SIG-M5 (cell line): ENCODE results near the gene POLE.

Experiments
- DNase-seq: peaks from one replicate; lab custom pipeline; 2025; lab: John Stamatoyannopoulos, UW

The POLE gene

DNA sequence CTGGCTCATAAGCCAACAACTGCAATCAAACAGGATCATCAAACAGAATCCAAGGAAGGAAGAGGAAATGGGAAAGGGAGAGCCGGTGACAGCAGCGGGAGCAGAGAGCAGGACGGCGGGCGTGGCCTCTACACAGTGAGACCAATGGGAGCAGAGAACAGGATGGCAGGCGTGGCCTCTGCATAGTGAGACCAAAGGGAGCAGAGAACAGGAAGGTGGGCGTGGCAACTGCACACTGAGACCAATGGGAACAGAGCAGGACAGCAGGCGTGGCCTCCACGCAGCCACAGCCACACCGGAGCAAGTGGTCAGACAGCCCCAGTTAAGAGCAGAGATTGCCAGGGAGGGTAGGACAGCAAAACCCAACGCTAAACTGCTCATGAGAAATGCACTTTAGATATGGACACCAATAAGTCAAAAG lies 93.2 kb downstream of the POLE start:
- DNase-seq, result no peak

DNA sequence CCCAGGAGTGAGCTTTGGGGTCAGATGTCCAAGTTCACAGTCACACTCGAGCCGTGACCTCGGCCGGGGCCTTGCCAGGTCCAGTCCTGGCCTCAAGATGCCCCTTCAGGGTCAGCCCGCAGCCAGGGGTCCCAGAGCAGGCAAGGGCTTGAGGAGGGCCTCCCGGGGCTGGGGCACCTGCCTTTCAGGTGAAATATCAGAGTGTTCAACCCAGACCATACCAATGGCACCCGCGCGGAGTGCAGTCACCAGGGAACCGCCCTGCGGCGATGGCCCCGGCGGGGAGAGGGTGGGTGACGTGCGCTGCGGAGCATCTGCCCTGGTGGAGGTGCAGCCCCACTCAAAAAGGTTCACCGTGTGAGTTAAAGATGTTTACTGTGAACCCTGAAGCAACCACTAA lies 93.6 kb downstream of the POLE start:
- no peak for DNase-seq

DNA sequence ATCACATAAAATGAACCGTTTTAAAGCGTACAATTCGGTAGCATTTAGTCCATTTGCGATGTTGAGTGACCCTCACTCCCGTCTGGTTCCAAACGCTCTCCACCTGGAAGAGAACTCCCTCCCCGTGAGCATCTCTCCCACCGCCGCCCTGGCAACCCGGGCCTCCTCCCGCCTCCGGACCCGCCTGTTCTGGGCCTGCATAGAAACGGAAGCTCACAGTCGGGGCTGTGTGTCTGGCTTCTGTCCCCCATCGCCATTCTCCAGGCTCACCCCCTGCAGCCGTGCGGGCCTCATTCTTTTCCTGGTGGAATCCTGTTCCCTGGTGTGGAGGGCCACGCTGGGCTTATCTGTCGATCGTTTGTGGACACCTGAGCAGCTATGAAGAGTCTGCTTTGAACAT lies 94.1 kb downstream of the POLE start:
- no peak for DNase-seq

DNA sequence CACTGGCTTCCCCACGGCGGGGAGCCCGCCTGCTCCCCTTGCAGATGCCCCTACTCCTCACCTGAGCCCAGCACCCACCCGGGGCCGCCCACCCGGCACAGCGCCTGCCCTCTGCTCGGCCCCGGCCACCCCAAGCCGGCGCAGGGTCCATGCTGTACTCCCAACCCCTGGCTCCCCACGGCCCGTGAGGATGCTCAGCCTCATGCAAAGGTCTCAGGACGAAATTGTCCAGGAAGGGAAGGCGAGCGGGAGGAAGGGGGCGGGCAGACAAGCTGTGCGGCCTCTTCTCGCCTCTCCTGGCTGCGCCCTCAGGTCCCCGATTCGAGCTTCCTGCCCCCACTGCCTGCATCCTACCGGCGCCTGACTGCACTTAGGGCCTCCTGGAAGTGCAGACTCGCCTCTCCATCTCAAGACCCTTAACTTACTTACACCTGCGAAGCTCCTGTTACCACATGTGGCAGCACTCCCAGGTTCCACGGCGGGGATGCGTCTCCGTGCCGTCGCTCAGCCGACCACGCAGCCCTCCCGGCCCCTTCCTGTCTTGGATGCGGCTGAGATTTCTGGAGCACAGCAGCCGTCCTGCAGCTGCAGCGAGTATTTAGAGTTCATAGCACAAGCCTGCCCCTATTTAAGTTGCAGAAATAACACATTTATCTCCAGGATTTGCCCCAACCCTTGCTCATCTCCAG lies 94.7 kb downstream of the POLE start:
- no peak for DNase-seq

DNA sequence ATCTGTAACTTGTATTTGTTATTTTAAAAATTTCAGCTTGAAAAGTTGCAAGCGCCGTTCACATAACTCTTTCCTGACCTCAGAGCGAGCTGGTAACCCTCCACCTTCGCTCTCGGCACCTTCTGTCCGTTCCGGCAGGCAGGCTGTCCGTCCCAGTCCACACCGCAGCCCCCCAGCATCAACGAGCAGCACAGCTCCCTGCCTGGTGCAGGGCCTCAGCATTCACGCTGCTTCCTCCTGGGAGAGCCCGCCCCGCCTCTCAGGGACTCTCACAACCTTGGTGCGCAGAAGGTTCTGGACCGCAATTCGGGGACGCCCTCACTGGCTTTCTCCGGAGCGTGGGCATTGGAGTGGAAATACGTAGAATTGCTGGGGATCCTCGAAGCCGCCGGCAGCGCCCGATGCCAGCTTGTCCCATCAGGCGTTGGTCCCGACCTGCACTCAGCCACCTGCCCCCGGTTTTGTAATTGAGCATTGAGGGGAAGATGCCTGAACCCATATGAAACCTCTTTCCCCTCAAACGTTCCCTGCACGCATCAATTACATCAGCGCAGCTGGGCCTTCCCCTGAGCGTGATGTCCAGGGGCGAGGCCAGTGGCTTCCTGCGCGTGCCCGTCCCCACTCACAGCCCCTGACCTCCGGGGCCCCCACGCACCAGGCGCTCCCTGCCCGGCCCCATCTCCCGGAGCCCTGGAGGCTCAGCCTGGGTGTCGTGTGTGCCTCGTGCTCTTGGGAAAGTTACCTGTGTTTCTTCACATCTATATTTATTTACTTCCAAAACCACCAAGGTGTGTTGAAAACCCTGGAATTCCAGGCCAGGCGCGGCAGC lies 95.8 kb downstream of the POLE start:
- no peak for DNase-seq

DNA sequence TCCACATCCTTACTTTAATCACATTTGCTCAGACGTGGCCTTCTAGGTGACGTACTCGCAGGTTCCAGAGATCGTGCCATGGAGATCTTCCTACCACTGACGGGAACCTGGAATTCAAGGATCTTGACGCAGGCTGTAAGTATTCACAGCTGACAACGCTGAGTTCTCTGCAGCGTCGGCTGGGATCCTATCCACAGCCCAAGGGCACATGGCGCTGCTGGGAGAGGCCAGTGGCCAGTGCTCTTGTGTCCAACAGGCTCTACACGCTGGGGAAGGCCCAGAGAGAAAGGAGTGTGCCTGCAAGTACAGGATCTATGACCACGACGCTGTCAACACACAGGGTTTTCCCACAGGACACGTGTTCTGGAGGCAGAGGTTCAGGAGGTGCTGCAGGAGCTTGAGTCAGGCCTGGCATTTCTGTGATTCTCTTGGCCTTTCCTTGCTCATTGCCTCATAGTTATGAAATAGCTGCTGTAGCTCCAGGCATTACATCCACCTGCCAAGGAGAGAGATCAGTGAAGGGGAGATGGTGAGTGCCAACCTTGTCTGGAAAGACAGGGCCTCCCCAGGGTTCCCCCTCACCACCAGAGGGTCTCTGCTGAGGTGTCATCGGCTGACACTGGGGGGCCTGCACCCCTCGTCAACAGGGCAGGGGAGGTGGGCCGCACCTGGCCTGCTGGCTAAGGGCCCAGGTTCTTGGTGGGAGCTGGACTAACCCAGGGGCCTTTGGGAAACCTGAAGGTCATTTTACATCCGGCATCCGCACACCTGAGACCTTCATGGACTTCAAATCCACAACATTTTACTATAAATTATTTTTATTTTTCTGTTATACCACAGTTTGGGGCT lies 98.1 kb downstream of the POLE start:
- no peak for DNase-seq

DNA sequence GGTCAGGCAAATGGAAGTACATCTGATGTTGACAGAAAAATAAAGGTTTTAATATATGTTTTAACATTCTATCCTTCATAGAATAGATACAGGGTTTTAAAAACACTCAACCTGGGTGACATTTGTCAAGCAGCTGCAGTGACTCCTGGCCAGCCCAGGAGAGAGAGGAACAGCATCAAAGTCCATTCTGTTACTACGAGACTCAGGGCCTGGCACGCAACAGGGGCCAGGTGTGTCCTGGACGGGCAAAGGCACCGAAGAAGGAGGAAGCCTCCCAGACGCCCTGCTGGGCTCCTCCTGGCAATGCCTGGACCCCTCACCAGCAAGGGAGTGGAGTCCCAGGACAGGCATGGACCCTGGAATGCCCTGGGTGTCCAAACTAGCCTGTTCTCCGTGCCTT lies 98.8 kb downstream of the POLE start:
- DNase-seq, result no peak

DNA sequence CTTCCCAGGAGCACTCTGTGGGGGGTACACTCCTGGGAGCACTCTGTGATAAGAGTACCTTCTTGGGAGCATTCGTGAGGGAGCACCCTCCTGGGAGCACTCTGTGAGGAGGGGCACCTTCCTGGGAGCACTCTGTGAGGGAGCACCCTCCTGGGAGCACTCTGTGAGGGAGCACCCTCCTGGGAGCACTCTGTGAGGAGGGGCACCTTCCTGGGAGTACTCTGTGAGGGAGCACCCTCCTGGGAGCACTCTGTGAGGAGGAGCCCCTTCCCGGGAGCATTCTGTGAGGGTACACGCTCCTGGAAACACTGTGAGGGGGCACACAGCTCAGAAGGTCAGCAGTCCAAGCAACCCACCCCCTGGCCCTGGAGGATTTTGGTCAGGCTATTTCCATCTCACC lies 99.4 kb downstream of the POLE start:
- no peak for DNase-seq

DNA sequence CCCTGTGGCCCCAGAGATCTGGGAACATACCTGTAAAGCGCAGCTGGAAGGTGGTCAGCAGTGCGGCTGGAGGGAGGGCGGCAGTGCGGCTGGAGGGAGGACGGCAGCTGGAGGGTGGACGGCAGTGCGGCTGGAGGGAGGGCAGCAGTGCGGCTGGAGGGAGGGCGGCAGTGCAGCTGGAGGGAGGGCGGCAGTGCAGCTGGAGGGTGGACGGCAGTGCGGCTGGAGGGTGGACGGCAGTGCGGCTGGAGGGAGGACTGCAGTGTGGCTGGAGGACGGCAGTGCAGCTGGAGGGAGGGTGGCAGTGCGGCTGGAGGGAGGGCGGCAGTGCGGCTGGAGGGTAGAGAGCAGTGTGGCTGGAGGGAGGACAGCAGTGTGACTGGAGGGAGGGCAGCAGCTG lies 100.2 kb downstream of the POLE start:
- DNase-seq, result no peak

DNA sequence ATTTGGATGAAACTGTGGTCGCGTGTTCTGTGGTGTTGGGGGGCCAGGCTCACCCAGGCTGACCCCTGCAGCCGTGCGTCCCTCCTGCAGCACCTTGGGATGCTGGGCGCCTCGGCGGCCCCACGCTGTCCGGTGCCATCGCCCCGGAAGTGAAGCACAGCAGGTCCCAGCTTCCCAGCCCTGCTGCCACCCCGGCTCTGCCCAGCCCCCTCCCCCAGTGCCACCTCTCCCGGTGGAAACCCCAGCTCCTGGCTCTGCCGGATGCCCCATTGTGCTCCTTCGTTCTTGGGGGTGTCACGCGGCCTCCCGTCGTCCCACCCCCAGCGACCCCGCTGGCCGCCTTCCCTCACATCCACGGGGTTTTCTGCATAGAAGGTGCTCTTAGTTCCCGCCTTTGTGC lies 102.0 kb downstream of the POLE start:
- no peak for DNase-seq

DNA sequence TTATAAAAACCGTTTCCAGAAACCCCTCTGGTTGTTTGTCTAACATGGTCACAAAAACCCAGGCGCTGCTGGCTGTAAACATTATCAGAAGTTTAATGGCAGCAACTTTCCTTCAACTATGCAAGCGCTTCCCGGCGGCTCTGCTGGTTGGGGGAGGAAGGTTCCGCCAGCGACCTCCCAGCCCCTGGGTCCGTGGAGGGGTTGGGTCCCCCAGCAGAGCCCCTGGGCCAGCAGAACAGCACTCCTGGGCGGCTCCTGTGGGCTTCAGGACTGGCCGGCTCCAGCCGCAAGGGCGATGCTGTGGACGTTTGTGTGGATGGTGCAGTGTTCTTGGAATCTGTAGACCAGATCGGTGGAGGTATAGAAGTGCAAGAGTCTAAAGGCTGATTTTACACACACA lies 102.7 kb downstream of the POLE start:
- no peak for DNase-seq

DNA sequence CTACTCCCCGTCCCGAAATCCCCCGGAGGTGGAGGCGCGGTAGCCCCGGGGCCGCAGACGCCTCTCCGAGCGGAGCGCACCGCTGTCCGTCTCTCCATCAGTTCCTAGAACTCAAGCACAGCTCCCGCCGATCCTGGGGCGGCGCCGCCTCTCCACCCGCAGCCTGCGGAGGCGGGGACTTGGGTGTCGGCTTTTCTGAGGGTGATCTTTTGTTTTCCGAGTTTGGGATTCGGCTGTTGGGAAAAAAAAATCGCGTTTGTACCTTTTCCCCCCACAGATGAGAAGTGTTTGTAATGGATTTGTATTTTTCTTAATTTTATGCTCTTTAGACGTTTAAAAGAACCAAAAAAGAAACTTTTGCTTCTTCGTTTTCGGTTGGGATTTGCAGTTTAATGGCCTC lies 103.4 kb downstream of the POLE start:
- no peak for DNase-seq

DNA sequence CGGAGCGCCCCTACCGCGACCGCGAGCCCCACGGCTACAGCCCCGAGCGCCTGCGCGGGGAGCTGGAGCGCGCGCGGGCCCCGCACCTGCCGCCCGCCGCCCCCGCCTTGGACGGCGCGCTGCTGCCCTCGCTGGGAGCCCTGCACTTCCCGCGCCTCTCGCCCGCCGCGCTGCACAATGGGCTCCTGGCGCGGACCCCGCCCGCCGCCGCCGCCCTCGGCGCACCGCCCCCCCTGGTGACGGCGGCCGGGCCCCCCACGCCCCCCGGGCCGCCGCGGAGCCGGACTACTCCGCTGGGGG lies 103.8 kb downstream of the POLE start:
- no peak for DNase-seq

DNA sequence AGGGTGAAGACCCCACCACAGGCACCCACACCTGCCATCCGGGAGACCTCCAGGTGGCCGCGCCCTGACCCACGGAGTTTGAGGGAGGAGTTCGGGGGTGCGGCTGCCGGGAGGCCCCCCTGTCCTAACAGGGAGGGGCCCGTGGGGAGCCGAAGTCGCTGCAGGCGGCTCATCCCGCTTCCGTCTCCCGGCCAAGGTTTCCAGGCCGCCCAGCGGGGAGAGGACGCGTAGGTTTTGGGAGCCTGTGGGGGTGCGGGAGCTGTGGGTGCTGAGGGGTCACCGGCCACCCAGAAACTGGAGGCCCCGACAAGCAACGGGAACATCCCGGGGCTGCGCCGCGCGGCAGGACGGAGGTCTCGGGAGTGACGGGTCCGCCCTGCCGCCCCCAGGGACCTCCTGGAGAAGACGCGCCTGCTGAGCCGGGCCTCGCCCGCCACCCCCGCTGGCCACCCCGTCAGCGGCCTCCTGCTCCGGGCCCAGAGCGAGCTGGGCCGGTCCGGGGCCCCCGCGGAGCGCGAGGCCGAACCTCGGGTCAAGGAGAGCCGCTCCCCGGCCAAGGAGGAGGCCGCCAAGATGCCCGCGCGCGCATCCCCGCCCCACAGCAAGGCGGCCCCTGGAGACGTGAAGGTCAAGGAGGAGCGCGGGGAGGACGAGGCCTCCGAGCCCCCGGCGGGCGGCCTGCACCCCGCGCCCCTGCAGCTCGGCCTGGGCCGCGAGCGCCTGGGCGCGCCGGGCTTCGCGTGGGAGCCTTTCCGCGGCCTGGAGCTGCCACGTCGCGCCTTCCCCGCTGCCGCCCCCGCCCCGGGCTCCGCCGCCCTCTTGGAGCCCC lies 104.3 kb downstream of the POLE start:
- no peak for DNase-seq

DNA sequence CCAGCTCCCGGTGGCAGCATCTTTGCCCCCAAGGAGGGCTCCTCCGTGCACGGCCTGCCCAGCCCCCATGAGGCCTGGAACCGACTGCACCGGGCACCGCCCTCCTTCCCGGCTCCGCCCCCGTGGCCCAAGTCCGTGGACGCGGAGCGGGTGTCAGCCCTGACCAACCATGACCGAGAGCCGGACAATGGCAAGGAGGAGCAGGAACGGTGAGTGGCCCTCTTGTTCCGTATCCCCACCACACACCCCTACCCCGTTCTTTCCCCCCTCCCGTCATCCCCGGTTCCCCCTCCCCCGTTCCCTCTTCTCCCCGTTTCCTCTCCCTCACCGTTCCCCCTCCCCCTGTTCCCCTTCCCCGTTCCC lies 105.1 kb downstream of the POLE start:
- DNase-seq, result no peak

DNA sequence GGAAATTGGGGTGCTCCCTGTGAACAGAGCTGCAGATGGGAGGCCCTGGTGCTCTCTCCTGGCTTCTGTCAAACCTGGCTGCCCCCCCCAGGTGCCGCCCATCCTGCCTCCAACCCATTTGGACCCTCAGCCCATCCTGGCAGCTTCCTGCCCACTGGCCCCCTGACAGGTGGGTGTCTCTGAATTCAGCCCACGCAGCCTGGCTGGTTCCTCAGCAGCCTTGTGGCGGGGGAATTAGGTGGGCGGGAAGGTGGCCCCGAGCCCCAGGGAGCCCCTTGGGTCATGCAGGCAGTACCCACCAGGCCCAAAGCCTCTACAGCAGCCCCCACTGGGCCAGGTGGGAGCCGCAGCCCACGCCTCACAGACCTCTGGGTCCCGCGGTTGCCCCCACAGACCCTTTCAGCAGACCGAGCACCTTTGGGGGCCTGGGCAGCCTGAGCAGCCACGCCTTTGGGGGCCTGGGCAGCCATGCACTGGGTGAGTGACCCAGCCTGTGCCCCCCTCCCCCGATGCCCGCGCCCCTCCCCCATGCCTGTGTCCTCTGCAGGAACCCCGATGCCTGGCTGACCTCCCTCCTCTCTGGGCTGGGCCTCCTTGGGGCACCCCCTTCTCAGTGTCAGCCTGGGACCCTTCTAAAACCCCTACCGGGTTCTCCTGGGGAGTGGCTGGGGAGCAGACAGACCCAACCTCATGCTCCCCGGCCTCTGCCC lies 105.6 kb downstream of the POLE start:
- no peak for DNase-seq

DNA sequence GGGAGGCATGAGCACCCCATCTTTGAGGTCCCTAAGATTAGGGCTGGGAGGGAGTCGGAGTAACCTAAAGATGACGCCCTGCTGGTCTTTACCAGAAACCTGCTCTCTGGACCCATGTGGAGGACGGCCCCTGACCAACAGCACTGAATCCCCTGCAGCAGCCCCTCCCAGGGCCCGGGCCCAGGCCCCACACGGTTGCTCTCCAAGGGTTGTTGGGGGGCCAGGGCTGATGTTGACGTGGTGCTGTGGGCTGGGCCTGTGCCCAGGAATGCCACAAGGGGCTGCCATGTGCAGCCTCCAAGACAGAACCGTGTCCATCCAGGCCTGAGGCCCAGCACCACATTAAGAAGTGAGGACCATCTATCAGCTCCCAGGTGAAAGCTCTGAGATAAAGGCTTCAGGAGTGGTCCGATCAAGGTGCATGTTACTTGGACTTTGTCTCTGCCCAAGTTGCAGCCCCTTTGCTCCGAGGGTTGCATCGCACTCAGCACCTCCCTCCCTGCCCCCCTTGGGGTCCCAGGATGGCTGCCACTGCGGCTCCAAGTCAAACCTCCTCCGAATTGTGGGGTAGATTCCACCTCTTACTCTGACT lies 106.3 kb downstream of the POLE start:
- DNase-seq, result no peak

DNA sequence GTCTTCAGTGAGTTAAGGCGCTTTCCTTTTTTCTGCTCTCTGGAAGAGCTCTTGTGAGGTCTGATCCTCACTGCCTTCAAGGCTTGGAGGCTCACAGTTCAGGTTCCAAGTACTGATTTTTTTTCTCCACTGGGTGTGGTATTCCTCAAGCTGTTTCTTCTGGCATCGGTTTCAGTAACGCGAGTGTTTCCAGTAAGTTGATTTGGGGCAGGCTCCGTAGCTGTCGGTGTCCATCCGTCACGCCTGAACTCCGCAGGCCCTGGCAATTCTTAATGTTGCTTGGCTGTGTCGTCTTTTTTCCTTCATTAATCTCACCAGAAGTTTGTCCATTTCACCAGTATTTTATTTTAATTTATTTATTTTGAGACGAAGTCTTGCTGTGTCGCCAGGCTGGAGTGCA lies 107.4 kb downstream of the POLE start:
- DNase-seq, result no peak

DNA sequence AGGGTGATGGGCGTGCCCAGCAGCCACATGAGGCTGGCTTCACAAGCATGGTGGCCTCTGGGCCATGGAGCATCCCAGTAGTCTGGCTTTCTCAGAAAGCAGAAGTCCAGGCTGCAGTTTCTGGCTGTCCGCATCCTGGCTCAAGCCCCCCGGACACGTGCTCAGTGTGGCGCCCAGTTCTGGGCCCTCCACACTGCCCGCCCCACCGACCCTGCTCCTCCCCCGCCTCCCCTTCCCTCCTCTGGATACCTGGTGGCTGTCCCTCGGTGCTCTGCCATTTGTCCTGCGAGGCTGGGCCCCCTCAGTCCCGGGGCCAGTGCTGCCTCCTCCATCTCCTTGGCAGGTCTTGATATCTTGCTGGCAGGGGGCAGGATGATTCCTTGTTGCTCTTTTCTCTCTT lies 108.3 kb downstream of the POLE start:
- DNase-seq, result no peak

DNA sequence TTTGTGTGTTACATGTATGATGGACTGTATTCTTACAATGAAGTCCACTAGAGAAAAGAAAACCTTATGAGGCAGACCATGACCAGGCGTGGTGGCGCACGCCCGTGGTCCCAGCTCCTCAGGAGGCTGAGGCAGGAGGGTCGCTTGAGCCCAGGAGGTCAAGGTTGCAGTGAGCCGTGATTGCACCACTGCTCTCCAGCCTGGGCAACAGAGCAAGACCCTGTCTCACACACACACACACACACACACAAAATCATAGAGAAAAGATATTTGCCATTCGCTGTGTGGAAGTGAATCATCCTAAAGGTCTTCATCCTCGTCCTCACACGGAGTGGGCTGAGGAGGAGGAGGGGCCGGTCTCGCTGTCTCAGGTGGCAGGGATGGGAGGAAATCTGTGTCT lies 109.0 kb downstream of the POLE start:
- DNase-seq, result no peak
